Adrenal gland (tissue), 12 donors: ENCODE measurements around the gene CFAP77. TPM values are rescaled to one million over a fixed set of nuclear protein-coding genes. Genes with fewer than 3 reads are reported as not detected.

Source experiments
- DNase-seq, 7 donors: peaks; one replicate each; pipeline ENCODE4 v3.0.0-alpha.2; 2019 to 2020
- H3K27ac ChIP-seq, 5 donors: fragments of 200-600 bp; sonication (generic) in 4 of 5; 1 replicate in 3 of 5; 2 replicates in 2 of 5; pipeline versions ENCODE4 v1.5.1 to v1.8.0; 2016 to 2020; ENCODE audit warnings: mild to moderate bottlenecking in 1 of 5
- H3K27me3 ChIP-seq: fragments of 200-600 bp; 2 replicates; pipeline ENCODE4 v1.8.0; 2021
- H3K36me3 ChIP-seq, 2 donors: fragments of 200-600 bp; replicated peaks in 1 of 2; 1 replicate in 1 of 2; 2 replicates in 1 of 2; pipeline versions ENCODE4 v1.5.1 to v1.8.0; 2018 to 2022
- H3K4me1 ChIP-seq, 2 donors: fragments of 200-600 bp; replicated peaks in 1 of 2; 1 replicate in 1 of 2; 2 replicates in 1 of 2; pipeline versions ENCODE4 v1.5.1 to v1.8.0; 2018 to 2021
- H3K4me3 ChIP-seq, 4 donors: fragments of 200-600 bp; sonication (generic) in 3 of 4; one replicate each; pipeline ENCODE4 v1.5.1; 2016 to 2018
- H3K9me3 ChIP-seq, 3 donors: fragments of 200-600 bp; sonication (generic) in 1 of 3; replicated peaks in 1 of 3; 1 replicate in 2 of 3; 2 replicates in 1 of 3; pipeline versions ENCODE4 v1.5.1 to v1.8.0; 2016 to 2021
- POLR2A ChIP-seq, 2 donors: fragments of 450-650 bp; IDR thresholded peaks; one replicate each; pipeline ENCODE4 v1.6.1; 2017; ENCODE audit warnings: antibody characterized with exemption in 2 of 2, mild to moderate bottlenecking in 2 of 2, moderate library complexity in 1 of 2
- WGBS, 4 donors: extraction: QIAGEN DNeasy Blood & Tissue Kit in 2 of 4; methylation state at CpG; one replicate each; pipeline versions ENCODE4 v1.1.5 to v1.1.7; 2013 to 2017; 5-methylcytosine and 5-hydroxymethylcytosine counted together
- intact Hi-C, 2 donors: fragments of 100-400 bp; cut with DNase I; formaldehyde crosslinking; loops; one replicate each; pipeline versions ENCODE4 v1.14.1 to v1.15.0; 2022 to 2023
- polyA plus RNA-seq, 3 donors: library from polyadenylated mRNA; stranded (reverse); fragments of 200-250 nt in 2 of 3; fragments of 350-450 nt in 1 of 3; fragmentation: Illumina TruSeq in 1 of 3; extraction: RNeasy Lipid Tissue Mini Kit (QIAGEN cat#74804) in 1 of 3; gene quantifications; one replicate each; pipeline ENCODE4 v1.2.3, GENCODE V29; 2013 to 2014
- total RNA-seq, 9 donors: library from RNA; depleted of rRNA in 4 of 9; stranded (reverse); fragments of >200 nt in 4 of 9; fragments of 120-200 nt in 1 of 9; fragmentation: NEBNext Ultra II Directional in 1 of 9; extraction: Animal tissue kit (Norgen Biotek cat#: 25700) in 1 of 9; gene quantifications; one replicate each; pipeline versions ENCODE4 v1.1.0 to v1.2.4, GENCODE V29; 2013 to 2023
- TF ChIP-seq, protein P1 (sequence below), 6 experiments: fragments of 450-650 bp in 4 of 6; fragments of 200-600 bp in 2 of 6; sonication (generic) in 1 of 6; IDR thresholded peaks; 1 replicate in 5 of 6; 2 replicates in 1 of 6; pipeline versions ENCODE4 v1.5.1 to v1.8.0; 2016 to 2021; ENCODE audit warnings: antibody characterized with exemption in 6 of 6, mild to moderate bottlenecking in 2 of 6, moderate library complexity in 1 of 6
- donor health status: healthy with polysubstance abuse.
- donor health status: Bipolar disorder and iron deficiency.
- donor health status: DM: yes; HTN: yes; CAD: no.
- donor health status: DM: no; HTN: no; CAD: no.
- donor health status: DM: no; HTN: no; CAD: no.
- donor health status: DM: yes; HTN: yes; CAD: no.

The CFAP77 gene
- total and polyA plus RNA-seq, 12 donors = not detected

DNA sequence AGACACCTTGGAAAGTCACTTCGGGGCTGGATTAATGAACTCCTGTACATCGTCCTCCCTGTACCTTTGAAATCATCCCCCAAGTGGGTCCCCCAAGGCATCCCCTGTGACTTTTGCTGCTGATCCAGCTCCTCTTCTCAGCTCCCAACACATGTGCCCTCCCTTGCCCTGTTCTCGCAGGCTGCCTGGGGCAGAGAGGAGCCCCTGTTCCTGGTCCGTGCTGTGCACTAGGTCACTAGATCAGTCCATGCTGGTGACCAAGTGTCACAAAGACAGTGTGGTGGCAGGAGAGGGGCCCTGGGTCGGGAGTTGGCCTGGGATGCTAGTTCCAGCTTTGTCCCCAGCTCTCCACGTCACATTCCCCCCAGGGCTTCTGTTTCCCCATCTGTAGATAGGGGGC lies 93.1 kb downstream of the CFAP77 start:
- no peak overlapping the region for H3K4me3 ChIP-seq
- H3K4me1 ChIP-seq = no peaks in the 10 kb centered on the region
- H3K36me3 ChIP-seq = no peaks in the 10 kb centered on the region
- H3K27ac ChIP-seq = no peak overlapping the region
- peaks cover 12% of the 10 kb centered on the region for H3K27me3 ChIP-seq
- intact Hi-C loops = loop anchor here in 1 of 2 donors (10.0 kb wide), 1 partner anchor 292 kb away; no protein-coding TSS in a partner anchor
- WGBS, 4 donors = 64 to 75% (median 67%) methylated on average over 5 to 6 of the region's 6 CpGs
- no peak for DNase-seq
- no peaks in the 10 kb centered on the region for H3K9me3 ChIP-seq
- TF ChIP-seq, protein P1, sequence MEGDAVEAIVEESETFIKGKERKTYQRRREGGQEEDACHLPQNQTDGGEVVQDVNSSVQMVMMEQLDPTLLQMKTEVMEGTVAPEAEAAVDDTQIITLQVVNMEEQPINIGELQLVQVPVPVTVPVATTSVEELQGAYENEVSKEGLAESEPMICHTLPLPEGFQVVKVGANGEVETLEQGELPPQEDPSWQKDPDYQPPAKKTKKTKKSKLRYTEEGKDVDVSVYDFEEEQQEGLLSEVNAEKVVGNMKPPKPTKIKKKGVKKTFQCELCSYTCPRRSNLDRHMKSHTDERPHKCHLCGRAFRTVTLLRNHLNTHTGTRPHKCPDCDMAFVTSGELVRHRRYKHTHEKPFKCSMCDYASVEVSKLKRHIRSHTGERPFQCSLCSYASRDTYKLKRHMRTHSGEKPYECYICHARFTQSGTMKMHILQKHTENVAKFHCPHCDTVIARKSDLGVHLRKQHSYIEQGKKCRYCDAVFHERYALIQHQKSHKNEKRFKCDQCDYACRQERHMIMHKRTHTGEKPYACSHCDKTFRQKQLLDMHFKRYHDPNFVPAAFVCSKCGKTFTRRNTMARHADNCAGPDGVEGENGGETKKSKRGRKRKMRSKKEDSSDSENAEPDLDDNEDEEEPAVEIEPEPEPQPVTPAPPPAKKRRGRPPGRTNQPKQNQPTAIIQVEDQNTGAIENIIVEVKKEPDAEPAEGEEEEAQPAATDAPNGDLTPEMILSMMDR (IDR thresholded peaks at IDR 0.05) = no peak
- no peak for TF ChIP-seq POLR2A (IDR thresholded peaks at IDR 0.05)

DNA sequence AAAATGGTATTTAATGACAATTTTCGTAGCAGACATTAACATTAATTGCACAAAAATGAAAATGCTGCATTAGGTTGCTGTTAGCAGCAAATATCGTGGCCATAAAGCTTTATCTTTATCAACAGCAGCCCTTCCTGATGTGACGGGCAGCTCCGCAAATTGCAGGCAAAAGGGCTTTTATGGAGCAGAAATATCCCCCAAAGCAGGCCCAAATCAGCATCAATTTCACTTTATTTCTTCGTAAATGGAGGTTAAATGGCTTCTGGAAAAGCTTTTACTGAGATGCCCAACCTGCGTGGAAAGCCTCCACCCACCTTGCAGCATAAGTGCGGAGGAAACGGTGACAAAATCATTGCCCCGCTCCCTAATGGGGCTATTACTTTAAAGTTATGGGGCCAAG lies 94.5 kb downstream of the CFAP77 start:
- peaks cover 14% of the 10 kb centered on the region for H3K27me3 ChIP-seq
- H3K36me3 ChIP-seq = no peaks in the 10 kb centered on the region
- TF ChIP-seq, protein P1 (IDR thresholded peaks at IDR 0.05) = no peak
- no peak for TF ChIP-seq POLR2A (IDR thresholded peaks at IDR 0.05)
- 73 to 77% (median 74%) methylated on average over 9 of the region's 9 CpGs for WGBS, 4 donors
- H3K4me3 ChIP-seq = no peak overlapping the region
- no peaks in the 10 kb centered on the region for H3K9me3 ChIP-seq
- no peak for DNase-seq
- H3K4me1 ChIP-seq = no peaks in the 10 kb centered on the region
- intact Hi-C loops = loop anchor here in 1 of 2 donors (10.0 kb wide), 1 partner anchor 290 kb away; no protein-coding TSS in a partner anchor
- no peak overlapping the region for H3K27ac ChIP-seq

DNA sequence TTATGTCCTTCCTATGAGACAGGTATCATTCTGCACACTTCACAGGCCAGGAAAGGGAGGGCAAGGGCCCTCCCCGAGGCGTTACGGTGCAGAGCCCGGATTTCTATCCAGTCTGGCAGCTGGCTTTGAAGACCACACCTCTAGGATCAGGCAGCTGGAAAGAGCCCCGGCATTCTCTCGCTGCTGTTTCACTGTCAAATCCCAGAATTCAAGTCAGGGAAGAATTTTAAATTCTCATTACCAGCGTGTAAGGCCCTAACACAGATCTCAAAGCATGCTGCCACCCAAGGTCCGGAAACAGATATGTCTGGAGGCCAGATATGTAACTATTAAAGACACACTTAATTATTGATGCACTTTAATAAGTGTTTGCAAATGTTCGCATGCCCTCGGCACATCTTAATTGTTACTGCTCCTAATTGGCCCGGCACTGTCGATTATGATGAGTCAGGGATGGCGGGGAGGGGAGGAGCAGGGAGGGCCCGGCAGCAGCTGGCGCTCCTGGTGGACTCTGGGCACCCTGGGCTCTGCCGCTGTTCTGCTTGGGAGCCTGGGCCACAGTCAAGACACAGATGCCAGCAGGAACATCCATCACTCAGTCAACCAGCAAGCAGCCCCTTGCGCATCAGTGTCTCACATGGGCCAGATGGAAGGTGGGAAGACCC lies 96.1 kb downstream of the CFAP77 start:
- peaks cover 14% of the 10 kb centered on the region for H3K27me3 ChIP-seq
- intact Hi-C loops = loop anchor here (2.0 to 10.0 kb wide), 4 partner anchors 69 to 296 kb away; no protein-coding TSS in a partner anchor
- no peaks in the 10 kb centered on the region for H3K9me3 ChIP-seq
- no peaks in the 10 kb centered on the region for H3K36me3 ChIP-seq
- DNase-seq = no peak
- TF ChIP-seq POLR2A (IDR thresholded peaks at IDR 0.05) = no peak
- TF ChIP-seq, protein P1 (IDR thresholded peaks at IDR 0.05) = no peak
- no peak overlapping the region for H3K4me3 ChIP-seq
- no peak overlapping the region for H3K27ac ChIP-seq
- WGBS, 4 donors = 67 to 80% (median 71%) methylated on average over 16 to 17 of the region's 17 CpGs
- H3K4me1 ChIP-seq = no peaks in the 10 kb centered on the region

DNA sequence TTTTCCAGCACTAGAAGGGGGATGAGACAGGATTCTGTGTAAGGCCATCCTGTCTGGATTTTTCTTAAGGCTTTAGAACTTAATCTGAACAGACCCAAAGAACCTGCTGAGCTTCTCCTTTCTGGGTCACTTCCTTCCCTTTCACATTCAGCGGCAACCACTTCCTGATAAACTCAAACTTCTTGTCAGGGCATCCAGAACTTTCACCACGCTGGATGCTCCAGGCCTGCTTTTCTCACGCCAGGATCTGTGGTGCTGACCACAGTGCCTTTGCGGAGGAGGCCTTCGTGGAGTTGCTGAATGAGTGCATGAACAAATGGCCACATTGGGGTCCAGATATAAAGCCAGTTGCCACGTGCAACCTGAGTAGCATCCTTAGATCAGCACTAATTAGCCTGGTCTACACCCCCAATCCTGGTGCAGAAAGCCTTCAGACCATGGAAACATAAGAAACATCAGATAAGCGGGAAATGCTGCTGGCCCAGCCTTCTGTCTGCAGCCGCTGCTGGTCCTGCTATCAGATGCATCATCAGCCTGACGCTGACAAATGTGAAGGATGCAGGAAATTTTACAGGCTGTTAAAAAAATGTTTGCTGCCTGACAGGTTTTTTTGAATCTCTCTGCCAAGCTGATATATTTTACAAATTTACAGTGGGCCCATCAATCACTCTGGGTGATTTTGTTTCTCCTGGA lies 97.1 kb downstream of the CFAP77 start:
- DNase-seq = no peak
- H3K36me3 ChIP-seq = no peaks in the 10 kb centered on the region
- no peaks in the 10 kb centered on the region for H3K4me1 ChIP-seq
- no peaks in the 10 kb centered on the region for H3K9me3 ChIP-seq
- no peak overlapping the region for H3K27ac ChIP-seq
- intact Hi-C loops = loop anchor here (2.0 to 10.0 kb wide), 4 partner anchors 68 to 295 kb away; no protein-coding TSS in a partner anchor
- no peak for TF ChIP-seq POLR2A (IDR thresholded peaks at IDR 0.05)
- TF ChIP-seq, protein P1 (IDR thresholded peaks at IDR 0.05) = no peak
- peaks cover 14% of the 10 kb centered on the region for H3K27me3 ChIP-seq
- H3K4me3 ChIP-seq = no peak overlapping the region
- 38 to 59% (median 48%) methylated on average over 7 to 9 of the region's 9 CpGs for WGBS, 4 donors
